ENCODE measurements around the gene CTCFL.

Gene CTCFL

DNA sequence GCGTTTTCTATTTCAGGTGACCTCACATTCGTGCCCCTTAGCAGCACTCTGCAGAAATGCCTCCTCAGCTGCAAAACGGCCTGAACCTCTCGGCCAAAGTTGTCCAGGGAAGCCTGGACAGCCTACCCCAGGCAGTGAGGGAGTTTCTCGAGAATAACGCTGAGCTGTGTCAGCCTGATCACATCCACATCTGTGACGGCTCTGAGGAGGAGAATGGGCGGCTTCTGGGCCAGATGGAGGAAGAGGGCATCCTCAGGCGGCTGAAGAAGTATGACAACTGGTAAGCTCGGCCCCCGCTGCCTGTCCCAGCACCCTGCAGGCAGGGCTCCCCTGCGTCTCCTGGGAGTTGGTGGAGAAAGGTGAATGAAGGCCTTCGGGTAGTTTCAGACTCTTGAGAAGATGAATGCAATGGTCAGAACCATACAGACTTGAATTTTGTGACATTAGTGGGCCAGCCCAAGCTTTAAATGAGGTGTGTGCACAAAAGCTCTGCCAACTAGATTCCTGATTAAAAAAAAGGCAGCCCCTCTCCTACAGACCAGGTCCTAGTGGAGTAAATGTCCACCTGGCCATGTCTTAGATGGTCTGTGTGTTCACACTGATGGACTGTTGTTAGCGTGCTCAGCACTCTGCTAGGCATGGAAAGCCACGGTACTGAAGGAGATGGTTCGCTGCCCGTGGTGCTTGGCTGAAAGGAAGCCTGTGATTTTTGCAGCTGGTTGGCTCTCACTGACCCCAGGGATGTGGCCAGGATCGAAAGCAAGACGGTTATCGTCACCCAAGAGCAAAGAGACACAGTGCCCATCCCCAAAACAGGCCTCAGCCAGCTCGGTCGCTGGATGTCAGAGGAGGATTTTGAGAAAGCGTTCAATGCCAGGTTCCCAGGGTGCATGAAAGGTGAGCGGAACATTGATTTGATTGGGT, 36.7 kb upstream of the CTCFL start:
- FAIRE-seq (no peak), DNase-seq (ENCODE audit: extremely low spot score, insufficient read length, low read depth) (no peak)

DNA sequence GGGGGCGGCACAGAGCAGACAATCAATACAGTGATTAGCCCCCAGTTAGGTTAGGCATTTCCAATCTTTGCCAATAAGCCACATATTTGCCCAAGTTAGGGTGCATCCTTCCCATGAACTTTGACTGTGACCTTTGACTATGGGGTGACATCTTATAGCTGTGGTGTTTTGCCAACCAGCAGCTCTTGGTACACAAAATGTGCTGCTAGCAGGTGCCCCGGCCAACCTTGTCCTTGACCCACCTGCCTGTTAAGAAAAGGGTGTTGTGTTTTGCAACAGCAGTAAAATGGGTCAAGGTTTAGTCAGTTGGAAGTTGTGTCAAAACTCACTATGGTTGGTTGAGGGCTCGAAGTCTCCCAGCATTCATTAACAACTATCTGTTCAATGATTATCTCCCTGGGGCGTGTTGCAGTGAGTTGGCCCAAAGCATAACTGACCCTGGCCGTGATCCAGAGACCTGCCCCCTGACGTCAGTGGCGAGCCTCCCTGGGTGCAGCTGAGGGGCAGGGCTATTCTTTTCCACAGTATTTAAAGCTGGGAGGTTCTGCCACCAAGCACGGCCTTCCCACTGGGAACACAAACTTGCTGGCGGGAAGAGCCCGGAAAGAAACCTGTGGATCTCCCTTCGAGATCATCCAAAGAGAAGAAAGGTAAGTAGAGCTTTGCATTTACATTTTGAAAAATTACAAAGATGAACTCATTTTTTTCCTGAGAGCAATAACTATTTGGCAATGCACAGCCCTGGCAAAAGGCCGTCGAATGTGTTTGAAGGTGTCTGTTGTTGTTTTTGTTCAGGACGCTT, 35.8 kb upstream of the CTCFL start, which contains the start of gene PCK1:
TSS of gene PCK1 (plus strand) at position 557 of the 802 bp plus-strand sequence. CDS start 302 bp downstream, outside the sequence.
- FAIRE-seq (no peak), DNase-seq (ENCODE audit: extremely low spot score, insufficient read length, low read depth) (no peak)

DNA sequence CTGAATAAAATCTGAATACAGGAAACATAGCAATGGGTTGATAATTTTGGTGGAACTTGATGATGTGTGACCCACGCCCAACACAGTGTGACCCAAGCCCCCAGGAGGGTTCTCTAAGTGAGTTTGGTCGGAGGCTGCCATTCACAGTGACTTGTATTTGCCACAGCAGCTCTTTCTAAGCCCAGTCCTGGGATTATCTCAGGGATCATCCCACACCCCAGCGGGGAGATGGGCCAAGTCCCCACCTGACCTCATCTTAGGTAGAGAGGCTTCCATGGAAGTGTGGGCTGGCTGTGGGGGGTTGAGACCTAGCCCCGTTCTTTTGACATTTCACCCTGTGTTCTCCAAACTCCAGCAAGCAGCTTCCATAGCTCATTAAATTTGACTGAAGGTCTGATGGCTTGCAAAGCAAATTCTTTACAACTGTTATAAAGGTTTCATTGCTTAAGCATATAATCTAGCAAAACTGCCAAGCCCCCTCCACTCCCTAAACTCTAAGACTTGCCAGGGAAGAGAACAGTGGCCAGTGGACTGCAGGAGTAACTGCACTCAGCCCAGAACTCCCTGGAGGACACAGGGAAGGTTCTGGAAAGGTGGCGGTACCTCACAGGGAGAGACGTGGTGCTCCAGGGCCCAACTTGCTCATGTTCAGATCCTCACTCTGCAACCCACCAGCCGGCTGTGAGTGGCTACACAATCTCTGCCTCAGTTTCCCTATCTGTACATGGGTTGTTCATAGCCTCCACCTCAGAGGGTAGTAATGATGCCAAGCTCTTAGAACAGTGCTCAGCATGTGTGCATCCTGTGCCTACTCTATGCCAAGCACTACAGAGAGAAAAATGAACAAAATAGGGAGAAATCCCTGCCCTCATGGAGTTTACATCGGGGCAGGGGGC, 35.0 kb upstream of the CTCFL start:
- no peak for FAIRE-seq

DNA sequence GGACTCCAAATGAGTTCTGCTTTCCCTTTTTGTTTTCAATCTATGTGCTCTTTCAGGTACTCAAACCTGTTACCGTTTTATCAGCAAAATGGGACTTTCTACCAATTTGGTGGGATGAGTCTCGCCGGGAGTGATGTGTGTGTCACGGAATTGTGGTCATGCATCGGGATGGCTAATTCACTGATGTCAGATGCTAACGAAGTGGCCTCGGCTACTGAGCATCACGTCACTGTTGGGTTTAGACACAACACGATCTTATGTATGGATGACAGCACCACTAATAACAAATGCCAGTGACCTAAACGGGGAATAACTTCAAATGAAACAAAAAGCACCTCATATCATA, 34.3 kb upstream of the CTCFL start:
- FAIRE-seq (no peak), DNase-seq (ENCODE audit: extremely low spot score, insufficient read length, low read depth) (no peak)

More for the DNA sequence above, 35.0 kb upstream of the CTCFL start:
- DNase-seq (ENCODE audit: extremely low spot score, insufficient read length, low read depth), result no peak

DNA sequence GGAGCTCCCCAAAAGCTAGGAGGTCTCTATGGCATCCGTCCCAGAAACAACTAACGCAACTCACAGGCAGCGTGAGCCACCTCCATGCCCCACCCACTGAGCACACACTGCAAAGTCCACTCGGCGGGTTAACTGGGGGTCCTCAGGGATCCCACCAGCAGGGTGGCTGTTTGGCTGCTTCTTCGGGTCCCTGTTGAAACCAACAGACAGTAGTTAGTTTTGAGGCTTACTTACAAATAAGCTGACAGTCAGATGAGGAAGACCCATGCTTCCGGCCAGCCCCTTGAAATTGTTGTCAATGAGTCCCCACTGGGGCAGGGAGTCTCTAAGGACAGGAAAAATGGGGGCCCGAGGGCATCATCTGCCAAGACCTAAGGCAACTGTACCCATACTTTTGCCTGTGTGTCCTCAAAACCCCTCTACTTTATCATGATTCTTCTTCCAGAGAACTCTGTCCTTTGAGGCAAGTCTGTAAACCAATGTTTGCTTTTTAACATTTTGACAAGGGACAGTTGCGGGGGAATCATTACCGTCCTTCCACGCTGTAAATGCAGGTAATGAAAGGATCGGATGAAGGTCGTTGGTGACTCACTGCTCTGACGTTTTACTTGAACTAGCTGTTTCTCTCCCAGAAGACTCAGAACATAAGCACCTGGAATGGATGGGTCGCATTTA, 33.8 kb upstream of the CTCFL start:
- no peak for FAIRE-seq
- no peak for DNase-seq (ENCODE audit: extremely low spot score, insufficient read length, low read depth)

DNA sequence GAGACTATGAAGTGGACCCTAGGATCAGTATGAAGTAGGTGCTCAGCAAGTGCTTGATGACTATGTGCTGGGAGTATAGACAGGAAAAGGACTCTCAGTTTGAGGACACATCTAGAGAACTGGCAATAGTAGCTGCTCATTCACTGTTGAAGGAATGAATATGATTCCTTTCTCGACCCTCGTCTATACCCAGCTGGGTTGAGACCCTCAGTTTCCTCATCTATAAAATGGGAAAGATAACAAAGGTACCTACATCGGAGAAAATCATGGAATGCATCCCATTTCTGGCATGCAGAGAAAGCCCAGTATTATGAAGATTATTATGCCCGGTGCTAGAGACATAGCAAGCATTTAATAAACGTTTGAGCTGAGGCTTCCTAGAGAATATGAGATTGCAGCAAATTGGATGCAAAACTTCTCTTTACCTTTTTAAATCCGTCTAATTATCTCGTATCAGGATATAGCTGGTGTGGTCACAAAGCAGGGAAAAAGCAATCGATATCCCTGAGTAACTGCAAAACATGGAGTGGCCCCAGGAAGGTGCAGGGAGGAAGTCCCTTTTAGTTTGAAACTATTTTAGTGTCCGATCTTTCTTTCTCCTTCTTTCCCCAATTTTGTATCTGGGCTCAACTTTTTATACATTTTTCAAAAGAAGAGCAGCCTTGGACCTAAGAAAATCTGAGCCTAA, 33.1 kb upstream of the CTCFL start:
- DNase-seq (ENCODE audit: extremely low spot score, insufficient read length, low read depth), result no peak
- FAIRE-seq, result no peak

DNA sequence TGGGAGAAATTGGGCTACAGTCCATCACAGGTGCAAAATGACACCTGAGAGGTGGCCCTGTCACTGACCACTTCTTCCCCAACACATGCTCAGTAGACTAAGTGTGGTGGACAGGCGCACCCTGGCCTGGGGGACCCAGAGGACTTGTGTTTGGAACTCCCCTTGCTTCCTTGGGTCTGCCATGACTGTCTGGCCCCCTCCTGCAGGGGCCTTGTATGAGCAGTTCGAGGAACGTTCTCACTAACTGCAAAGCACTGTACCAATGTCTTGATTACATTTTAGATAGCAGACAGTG, 32.0 kb upstream of the CTCFL start:
- FAIRE-seq (no peak), DNase-seq (ENCODE audit: extremely low spot score, insufficient read length, low read depth) (no peak)

DNA sequence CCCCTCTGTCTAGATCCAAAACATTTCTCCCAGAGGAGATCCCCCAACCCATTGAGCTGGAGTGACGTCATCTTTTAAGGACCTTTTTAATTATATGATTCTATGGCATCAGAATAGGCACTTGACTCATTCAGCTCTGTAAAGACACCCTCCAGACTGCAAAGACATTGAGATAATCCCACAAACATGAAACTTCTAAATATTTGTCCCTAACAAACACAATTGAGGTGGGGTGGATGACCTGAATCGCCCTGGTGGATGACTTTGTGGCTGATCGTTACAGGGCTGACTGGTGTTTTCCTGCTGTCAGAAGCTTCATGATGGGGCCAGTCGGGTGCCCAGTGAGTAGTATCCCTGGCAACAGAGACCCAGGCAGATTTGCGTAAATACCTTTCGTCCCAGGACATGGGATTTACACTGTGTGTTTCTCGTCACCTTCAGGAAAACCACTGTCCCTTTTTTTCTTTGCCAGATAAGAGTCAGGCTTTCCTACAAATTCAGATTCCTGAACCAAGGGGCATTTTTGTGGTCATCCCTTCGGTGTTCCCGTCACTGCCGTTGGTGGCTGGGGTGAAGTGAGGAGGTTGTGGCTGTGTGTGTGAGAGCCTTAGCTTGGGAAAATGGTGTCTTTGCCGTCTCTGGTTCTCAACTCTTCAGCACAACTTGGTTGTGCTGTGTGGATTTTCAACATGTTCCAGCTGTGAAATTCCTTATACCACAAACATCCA, 30.7 kb upstream of the CTCFL start:
- DNase-seq (ENCODE audit: extremely low spot score, insufficient read length, low read depth) (no peak), FAIRE-seq (no peak)

DNA sequence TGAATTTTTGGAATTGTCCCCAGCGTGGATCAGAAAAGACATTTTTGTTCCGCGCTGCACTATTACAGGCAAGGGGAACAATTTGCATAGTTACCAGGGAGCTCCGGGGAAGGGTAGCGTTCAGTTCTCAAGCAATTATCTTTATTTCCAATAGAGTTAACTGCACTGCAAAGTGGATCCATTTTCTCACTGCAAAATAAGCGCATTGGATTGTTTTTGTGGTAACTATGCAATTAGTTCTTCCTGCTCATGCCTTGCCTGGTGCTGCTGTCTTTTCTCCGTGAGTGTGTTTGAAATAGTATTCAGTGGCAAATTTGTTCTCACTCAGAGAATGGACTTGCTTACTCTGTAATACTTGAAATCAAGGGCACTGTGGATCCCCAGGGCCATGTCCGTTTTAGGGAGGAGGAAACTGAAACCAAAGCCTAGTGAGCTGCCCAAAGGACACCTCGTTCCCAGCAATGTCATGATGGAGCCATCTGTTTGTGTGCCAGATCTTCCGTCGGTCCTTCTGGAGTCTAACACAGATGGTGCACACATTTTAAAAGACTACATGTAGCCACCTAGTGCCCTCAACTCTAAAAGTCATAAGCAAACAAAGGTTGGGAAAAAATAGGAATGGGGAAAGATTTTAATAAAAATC, 28.6 kb upstream of the CTCFL start:
- FAIRE-seq (no peak), DNase-seq (ENCODE audit: extremely low spot score, insufficient read length, low read depth) (no peak)

DNA sequence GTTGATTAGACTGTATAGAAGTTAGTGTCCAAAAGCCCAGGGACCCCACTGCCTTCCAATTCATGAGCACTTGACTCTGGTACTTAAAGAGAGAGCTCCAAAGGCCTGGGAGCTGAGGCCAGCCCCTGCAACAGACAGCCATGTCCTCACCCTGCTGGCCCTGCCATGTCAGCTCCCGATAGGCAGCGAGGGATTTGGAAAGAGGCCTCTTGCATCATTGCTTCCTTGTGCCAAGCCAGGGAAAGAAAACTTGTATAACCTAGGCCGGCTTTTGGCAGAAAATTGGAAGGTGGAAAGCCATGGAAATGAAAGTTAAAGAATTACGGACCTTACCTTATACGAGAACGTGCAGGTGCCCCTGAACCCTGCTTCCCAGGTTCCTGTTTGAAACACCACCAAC, 27.5 kb upstream of the CTCFL start:
- FAIRE-seq, result no peak

DNA sequence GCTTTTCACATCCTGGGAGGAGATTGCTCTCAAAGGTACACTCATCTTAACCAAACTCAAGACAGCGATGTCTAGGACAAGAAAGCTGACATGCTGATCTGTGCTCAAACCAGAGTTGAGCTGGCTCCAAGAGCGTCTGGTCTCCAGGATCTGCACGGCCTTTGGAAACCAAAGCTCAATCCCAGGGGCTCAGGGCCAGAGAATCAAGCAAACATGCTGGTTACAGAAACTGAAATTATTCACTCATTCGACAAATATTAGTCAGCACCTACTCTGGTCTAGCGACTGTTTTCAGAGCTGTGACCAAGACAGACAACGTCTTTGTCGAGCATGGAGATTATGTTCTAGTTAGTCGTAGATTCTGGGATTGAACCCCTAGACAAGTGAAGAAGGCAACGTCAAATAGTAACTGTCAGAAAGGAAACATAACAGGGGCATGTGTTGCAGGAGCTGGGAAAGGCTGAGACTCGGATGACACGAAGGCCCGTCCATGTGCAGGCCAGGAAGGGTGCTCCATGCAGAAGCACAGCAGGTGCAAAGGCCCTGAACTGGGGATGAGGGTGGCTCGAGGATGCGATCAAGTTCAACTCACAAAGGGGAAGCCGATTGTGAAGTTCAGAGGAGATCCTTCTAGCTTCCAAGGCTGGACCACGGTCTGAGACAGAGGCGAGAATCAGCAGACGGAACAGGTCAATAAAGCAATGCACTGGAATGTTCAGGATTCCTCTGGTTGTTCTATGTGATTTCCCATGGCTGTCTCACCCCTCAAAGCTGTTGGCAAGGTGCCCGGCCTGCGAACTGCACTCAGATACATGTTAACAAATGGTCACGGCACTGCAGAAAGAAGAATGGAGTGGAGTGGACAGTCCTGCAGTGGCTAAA, 23.5 kb upstream of the CTCFL start:
- no peak for FAIRE-seq
- no peak for DNase-seq (ENCODE audit: extremely low spot score, insufficient read length, low read depth)

More for the DNA sequence above, 27.5 kb upstream of the CTCFL start:
- no peak for DNase-seq (ENCODE audit: extremely low spot score, insufficient read length, low read depth)

DNA sequence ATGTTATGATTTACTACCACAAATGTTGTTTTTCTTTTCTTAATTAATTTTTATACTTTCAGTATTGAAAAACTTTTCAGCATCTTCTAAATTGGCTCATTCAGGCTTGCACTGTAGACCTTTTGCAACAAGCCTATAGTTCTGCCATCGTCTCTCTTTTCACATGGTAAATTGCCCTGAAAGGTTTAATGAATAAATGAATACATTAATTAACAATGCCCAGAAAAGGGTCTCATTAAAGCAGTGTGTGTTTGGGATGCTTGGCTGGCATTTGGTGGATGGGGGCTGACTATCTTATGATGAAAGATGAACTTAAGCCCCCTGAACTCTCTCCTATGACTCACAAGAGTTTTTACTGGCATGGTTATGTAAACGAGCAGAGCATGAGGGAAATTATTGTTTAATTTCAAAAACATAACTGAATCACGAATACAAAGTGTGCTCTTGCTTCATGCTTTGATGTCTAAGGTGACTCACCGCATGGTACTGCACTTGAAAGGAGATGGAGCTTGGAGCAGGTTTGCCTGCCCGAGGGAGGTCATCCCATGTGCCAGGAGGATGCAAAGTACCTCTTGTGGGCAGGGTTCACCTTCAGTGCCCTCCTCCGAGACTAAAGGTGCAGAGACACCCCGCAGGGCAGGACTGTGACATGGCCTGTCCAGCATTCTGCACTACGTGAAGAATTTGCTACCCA, 22.2 kb upstream of the CTCFL start:
- DNase-seq (ENCODE audit: extremely low spot score, insufficient read length, low read depth) (no peak), FAIRE-seq (no peak)

DNA sequence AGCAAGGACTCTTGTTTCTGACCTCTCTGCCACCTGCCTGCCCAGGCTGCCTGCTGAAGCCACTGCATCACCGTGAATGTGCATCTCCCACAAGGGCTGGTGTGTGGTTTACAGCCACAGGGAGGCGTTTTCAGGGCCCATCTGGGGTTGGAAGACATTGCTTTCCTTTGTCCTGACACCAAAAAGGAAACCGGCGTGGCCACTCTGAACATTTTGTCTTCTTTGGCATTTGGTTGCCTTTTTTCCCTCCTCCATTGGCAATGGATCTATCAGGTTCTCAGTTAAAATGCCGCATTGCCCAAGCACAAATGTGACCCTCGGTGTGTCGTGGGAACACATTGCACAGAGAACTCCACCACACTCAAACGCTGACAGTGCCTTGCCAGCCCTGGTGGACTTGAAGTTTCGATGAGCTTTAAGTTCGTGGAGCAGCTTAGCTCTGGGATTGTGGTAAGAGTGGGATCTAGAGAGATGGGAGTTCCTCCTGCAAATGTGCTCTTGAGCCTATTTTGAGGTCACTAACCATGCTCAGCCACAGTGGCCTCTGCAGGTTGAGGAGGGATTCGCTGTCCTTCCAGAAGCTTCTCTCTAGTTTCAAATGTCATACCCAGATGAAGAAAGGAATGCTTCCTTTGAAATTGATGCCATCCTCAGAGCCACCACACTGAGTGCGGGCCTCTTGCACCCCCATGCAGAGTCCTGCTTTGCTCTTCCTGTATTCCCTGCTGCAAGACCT, 21.2 kb upstream of the CTCFL start:
- no peak for DNase-seq (ENCODE audit: extremely low spot score, insufficient read length, low read depth)
- FAIRE-seq, result no peak

DNA sequence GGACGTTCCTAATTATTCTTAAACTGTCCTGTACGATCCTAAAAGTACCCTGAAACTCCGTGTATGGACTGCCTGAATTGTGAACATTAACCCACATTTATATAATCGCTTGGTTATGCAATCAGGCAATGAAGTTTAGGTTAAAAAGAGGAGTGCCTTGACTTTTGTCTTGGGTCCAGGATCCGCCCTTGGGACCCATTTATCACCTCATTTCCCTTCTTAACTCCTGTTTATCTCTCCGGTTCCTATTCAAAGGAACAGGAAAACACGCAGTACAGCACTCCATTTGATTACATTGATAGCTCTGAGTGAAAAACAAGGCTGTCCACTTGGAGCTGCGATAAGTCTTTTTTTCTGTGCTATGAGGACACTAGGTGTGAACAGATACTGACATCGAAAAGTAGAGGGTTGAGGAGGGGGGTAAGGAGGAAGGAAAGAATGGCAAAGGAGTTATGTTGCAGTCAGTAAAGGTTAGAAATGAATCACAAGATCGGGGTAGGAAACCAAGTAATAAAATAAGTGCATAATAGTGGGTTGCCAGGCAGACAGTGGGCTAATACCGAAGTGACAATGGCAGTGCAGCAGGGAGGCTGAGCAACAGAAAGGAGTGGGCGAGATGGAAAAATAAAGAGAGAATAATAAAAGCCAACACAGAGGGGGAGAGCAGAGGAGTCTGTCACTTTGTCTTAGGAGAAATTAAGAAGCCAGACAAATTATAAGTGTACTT, 20.1 kb upstream of the CTCFL start:
- no peak for DNase-seq (ENCODE audit: extremely low spot score, insufficient read length, low read depth)
- FAIRE-seq, result no peak

DNA sequence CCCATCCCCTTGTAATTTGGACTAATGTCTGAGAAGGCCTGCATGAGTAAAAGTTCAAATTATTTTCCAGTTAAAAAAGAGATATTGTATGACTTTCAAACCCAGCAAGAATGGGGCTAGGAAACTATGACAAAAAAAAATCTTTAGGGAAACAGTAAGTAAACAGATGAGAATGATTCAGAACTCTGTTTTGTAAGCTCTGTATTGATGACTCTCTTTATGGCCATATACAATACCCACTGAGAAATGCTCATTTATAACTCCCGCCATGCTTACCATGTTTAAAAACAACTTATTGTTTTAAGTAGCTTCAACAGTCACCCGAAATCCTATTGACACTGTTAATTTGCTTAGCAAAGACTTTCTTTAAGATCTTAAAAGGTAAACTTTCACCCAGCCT, 18.8 kb upstream of the CTCFL start:
- DNase-seq (ENCODE audit: extremely low spot score, insufficient read length, low read depth) (no peak), FAIRE-seq (no peak)

All from GM18507 (cell line).